Stimulated activated CD4-positive, alpha-beta T cell treated with anti-CD3 and anti-CD28 coated beads, Interleukin-1b, Interleukin-23, amount 100 ng/mL, for 48 hours (primary cell): Measurements from ENCODE around the gene SKAP1.

Experiments
- DNase-seq: peaks from one replicate; pipeline ENCODE4 v3.0.0-alpha.2; 2020

The SKAP1 gene

DNA sequence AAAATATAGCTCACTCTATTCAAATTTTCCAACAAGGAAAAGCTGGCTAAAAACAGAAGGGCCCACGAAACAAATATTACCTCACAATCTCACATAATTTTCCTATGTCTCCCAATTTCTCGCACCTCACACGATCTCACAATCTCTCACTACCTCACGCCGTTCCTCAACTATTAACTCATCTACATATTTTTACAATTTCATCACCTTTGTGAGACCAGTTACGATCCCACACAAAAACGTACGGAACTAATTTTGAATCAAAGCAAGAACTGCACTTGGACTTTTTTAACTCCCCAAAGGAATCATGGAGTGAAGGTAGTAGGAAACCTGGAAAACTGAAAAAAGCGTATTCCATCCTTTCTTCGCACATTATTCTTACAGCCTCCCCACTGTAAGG is 329.9 kb downstream of the SKAP1 start:
- DNase-seq, result no peak

DNA sequence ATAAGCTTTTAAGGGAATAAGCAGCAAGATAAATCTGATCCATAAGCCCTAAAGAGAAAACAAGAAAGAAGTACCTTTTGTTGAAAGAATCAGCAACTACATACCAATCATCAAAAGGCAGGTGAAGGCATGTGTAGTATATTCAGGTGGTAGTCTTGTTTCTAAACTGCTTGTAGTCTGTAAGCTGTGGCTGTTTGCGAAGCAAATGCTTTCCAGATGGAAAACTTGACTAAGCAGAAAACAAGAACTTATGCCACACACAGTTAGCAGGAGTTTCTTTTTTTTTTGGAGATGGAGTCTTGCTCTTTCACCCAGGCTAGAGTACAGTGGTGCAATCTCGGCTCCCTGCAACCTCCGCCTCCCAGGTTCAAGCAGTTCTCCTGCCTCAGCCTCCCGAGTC is 334.4 kb downstream of the SKAP1 start:
- DNase-seq, result no peak

DNA sequence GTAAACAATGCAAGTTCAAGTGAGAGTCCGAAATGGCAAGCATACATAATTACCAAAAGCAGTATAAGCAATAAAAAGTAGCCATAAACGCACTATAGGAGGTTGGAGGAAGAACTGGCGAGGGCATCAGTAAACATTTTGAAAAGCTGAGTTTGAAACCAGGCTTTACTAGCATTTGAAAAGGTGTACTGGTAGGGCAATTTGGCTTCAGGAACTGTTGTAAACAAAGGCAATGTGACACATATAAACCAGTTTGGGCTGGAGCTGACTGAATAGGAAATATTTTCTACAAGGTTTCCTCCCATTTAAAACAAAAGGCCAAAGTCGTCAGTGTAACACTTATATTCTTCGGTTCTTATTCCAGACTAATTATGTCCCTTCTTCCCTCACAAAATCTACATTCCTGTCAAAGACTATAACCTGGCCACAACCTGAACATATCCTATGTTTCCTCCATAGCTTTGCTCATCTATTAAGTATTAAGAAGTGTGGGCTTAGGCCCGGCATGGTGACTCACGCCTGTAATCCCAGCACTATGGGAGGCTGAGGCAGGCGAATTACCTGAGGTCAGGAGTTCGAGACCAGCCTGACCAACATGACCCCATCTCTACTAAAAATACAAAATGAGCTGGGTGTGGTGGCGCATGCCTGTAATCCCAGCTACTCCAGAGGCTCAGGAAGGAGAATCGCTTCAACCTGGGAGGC is 336.5 kb downstream of the SKAP1 start:
- no peak for DNase-seq

DNA sequence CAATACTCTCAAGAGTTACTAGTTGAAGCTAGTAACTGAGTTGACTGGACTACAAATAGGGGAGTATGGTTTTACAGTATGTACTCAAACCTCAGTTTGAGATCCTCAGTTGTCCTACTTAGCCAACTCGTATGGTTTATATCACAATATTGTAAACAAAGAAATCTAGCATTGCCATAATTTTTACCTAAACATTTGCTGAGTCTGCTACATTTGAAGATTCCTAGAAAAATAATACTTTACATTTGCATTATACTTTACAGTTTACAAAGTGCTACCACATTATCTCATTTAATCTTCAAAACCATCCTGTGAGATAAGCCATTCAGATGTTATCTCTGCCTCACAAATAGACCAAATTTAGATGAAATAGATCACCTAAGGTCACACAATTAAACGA is 345.1 kb downstream of the SKAP1 start:
- no peak for DNase-seq
